Lower leg skin (tissue), 4 donors: Measurements from ENCODE around the gene WWOX. TPM values are rescaled to one million over a fixed set of nuclear protein-coding genes. Genes with fewer than 3 reads are reported as not detected.

ENCODE experiments used
- DNase-seq, 2 donors: peaks; one replicate each; pipeline ENCODE4 v3.0.0-alpha.2; 2019; ENCODE audit warnings: low spot score in 2 of 2
- H3K4me3 ChIP-seq: fragments of 200-600 bp; sonication (generic); 2 replicates; pipeline ENCODE4 v1.5.1; 2017; ENCODE audit warnings: mild to moderate bottlenecking, low read depth; ENCODE audit not compliant: poor library complexity, severe bottlenecking
- POLR2A ChIP-seq, 2 donors: fragments of 450-650 bp; IDR thresholded peaks; one replicate each; pipeline ENCODE4 v1.6.1; 2016 to 2017; ENCODE audit warnings: antibody characterized with exemption in 2 of 2, mild to moderate bottlenecking in 1 of 2, moderate library complexity in 1 of 2
- WGBS, 2 donors: methylation state at CpG; one replicate each; pipeline ENCODE4 v1.1.5; 2018; 5-methylcytosine and 5-hydroxymethylcytosine counted together
- intact Hi-C: fragments of 100-400 bp; cut with DNase I; formaldehyde crosslinking; loops from one replicate; pipeline ENCODE4 v1.15.0; 2023; ENCODE audit warnings: low total_unique reads
- total RNA-seq, 4 donors: library from RNA; depleted of rRNA; stranded (reverse); fragments of >200 nt; gene quantifications; one replicate each; pipeline ENCODE4 v1.1.0, GENCODE V29; 2016
- TF ChIP-seq, protein P1 (sequence below), 3 donors: fragments of 450-650 bp; IDR thresholded peaks; one replicate each; pipeline ENCODE4 v1.5.1; 2016; ENCODE audit warnings: antibody characterized with exemption in 3 of 3, mild to moderate bottlenecking in 3 of 3, moderate library complexity in 2 of 3

Gene WWOX
- total RNA-seq, 4 donors from 2014 or later, result 21.0 to 82.7 (median 36.1) TPM

DNA sequence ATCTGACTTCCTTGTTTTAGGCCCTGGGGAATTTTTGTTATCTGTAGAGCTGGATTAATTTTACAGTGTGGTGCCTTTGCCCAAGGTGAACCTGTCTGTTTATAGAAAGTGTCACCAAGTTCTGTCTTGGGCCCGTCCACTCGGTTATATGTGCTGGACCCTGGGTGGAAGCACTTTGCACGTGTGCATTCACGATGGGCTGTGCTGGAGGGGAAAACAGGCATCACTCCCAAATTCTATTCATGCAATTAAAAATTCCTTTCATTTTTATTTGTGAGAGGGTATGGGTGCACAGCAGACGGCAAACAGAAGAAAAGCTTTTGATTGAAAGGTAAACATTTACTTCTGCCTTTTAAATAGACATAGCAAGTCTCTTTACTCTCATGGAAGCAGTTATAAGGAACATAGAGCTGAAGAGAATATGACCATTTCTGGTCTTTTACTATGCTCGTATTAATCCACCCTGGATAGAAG is 101.2 kb downstream of the WWOX start:
- no peak for DNase-seq
- intact Hi-C loops, result no loop called here
- no peak overlapping the region for H3K4me3 ChIP-seq
- WGBS, 2 donors, result 91 to 94% methylated on average over 6 of the region's 6 CpGs
- TF ChIP-seq, protein P1, sequence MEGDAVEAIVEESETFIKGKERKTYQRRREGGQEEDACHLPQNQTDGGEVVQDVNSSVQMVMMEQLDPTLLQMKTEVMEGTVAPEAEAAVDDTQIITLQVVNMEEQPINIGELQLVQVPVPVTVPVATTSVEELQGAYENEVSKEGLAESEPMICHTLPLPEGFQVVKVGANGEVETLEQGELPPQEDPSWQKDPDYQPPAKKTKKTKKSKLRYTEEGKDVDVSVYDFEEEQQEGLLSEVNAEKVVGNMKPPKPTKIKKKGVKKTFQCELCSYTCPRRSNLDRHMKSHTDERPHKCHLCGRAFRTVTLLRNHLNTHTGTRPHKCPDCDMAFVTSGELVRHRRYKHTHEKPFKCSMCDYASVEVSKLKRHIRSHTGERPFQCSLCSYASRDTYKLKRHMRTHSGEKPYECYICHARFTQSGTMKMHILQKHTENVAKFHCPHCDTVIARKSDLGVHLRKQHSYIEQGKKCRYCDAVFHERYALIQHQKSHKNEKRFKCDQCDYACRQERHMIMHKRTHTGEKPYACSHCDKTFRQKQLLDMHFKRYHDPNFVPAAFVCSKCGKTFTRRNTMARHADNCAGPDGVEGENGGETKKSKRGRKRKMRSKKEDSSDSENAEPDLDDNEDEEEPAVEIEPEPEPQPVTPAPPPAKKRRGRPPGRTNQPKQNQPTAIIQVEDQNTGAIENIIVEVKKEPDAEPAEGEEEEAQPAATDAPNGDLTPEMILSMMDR (IDR thresholded peaks at IDR 0.05), result no peak
- no peak for TF ChIP-seq POLR2A (IDR thresholded peaks at IDR 0.05)

GRCh38 chr16:78205506-78205905 is 106.1 kb downstream of the WWOX start:
- no peak for TF ChIP-seq POLR2A (IDR thresholded peaks at IDR 0.05)
- TF ChIP-seq, protein P1 (IDR thresholded peaks at IDR 0.05), result no peak
- intact Hi-C loops, result no loop called here
- H3K4me3 ChIP-seq, result no peak overlapping the region
- DNase-seq, result no peak
- WGBS, 2 donors, result 96% methylated on average over 3 of the region's 3 CpGs

GRCh38 chr16:78206623-78207223 is 107.3 kb downstream of the WWOX start:
- TF ChIP-seq, protein P1 (IDR thresholded peaks at IDR 0.05), result no peak
- no peak for TF ChIP-seq POLR2A (IDR thresholded peaks at IDR 0.05)
- DNase-seq, result no peak
- WGBS, 2 donors, result 83 to 87% methylated on average over 2 of the region's 2 CpGs
- intact Hi-C loops, result no loop called here
- H3K4me3 ChIP-seq, result no peak overlapping the region

DNA sequence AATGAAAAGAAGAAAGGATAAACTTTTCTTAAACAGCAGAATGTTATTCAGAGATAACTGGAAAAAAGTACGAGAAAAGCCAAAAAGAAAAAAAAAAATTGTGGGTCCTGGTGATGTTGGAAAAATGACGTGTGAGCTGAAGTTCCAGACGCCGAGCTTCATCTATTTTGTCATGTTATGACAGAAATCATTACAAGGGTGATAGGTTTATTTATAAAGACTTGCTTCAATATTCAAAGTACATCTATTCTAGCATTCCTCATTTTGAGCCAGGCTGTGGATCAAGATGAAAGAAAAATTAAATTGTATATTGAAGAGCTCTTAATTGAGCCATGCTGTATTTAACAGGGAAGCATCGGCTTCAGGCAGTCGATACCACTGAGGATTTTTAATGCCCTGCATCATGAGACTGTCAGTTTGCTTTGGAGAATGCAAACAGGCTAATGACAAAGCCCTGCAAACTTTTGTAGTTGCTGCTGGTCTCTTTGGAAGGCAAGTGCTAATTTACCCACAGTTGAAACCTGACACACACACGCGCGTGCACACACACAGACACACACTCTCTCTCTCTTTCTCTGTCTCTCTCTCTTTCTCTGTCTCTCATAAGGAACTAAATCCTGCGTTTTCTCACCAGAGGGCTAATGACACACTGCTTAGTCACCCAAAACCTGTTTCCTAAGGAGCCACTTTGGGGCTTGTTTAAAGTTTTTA is 110.7 kb downstream of the WWOX start:
- DNase-seq, result no peak
- TF ChIP-seq, protein P1 (IDR thresholded peaks at IDR 0.05), result no peak
- TF ChIP-seq POLR2A (IDR thresholded peaks at IDR 0.05), result no peak
- no peak overlapping the region for H3K4me3 ChIP-seq
- WGBS, 2 donors, result 50 to 60% methylated on average over 10 of the region's 10 CpGs
- intact Hi-C loops, result no loop called here

DNA sequence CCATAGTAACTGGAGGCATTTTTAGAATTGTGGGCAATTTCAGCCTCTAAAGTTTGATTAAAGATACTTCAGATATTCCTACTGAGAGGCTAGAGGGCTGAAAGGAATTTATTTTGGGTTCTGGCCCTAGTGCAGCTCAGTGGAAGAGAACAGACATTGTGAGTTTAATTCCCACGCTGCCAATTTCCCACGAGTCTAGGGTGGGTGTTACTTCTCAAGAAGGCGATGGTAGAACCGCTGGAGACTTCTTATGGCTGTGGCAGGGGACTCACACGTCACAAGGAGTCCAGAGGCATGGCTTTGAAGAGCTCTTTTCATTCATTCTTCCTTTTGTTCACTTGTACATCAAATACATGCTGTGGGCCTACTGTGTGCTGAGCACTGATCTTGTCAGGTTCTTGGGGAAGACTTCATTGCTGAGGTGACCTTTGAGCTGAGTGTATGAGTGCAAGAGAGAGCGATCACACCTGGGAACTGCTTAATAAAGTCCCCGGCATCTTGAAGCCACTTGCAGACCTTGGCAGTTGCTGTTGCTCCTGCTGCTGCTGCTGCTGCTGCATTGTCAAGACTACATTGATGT is 111.7 kb downstream of the WWOX start:
- no peak overlapping the region for H3K4me3 ChIP-seq
- no peak for DNase-seq
- WGBS, 2 donors, result 76 to 77% methylated on average over 7 of the region's 7 CpGs
- intact Hi-C loops, result no loop called here
- no peak for TF ChIP-seq POLR2A (IDR thresholded peaks at IDR 0.05)
- TF ChIP-seq, protein P1 (IDR thresholded peaks at IDR 0.05), result no peak
